ENCODE measurements around the gene L3HYPDH.
A peak's percentile ranks its signal among the peaks of the same experiment; 100 is the strongest.
"Not testable (repeated sequence)": the region's sequence is repeated elsewhere in the genome, so short reads cannot be mapped to it uniquely, and the experiment has no call there.

The L3HYPDH gene

DNA sequence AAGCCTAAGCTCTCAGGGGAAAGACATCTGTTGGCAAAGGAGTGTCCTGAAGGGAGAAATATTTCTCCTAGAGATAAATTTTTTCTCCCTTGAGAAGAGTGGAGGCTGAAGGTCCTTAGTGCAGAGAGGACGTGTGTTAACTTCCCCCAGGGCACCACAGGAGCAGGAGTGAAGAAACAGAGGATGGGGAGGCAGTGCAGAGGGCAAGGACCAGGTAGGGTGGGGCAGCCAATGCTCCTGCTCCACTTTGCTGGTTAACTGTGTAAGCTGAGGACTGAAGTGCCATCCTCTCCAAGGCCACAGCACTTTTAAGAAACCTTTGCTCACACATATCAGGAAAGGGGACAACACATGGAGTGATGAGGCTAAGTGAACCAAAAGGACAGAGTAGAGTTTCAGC lies 4.0 kb downstream of the L3HYPDH start:
- DNase-seq (ENCODE audit: extremely low read depth in 1 of 2, low read depth in 1 of 2) = no peak

DNA sequence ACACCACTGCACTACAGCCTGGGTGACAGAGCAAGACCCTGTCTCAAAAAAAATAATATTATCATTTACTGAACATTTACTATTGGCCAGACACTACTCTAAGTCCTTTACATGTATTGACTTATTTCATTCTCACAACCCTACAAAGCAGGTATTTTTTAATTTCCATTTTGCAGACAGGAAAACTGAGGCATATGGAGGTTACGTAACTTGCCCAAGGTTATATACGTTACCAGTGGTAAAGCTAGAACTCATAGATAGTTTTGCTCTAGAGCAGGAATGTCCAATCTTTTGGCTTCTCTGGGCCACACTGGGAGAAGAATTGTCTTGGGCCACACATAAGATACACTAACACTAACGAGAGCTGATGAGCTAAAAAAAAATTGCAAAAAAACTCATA lies 5.7 kb downstream of the L3HYPDH start:
- DNase-seq (ENCODE audit: extremely low read depth in 1 of 2, low read depth in 1 of 2) = no peak

DNA sequence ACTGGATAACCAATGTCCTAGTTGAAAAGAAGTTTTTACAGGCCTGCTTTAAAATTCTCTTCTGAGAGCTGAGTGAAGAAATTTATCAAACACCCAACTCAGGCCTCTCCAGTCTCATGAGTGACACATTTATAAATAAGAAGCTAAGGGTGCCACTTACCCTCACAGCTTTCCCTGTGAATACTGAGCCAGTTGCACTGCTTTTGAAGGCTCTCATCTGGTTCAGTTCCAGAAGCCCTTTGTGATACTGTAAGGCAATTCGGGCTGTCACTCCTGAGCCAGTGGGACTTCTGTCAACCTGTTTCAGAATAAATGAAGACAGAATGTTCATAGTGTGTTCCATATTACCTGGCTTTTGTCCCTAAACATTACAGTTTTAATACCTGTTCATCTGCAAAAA lies 8.5 kb downstream of the L3HYPDH start:
- DNase-seq (ENCODE audit: extremely low read depth in 1 of 2, low read depth in 1 of 2) = no peak

DNA sequence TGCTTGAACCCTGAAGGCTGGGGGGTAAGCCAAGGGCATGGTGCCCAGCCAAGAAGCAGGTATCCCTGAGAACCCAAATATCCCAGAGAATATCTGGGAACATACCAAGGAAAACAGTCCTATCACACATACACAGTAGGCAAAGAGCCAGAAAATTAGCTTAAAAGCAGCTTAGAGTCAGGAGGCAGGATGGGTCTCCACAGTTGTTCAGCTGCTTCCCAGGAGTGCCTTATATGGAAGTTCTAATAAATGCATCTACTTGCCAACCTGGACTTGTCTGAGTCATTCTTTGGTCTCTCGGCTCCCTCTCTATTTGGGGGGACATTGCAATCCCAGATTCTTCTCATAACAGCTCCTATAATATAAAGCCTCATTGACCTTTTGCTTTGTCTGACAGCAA lies 10.0 kb downstream of the L3HYPDH start:
- DNase-seq (ENCODE audit: extremely low read depth in 1 of 2, low read depth in 1 of 2) = no peak

DNA sequence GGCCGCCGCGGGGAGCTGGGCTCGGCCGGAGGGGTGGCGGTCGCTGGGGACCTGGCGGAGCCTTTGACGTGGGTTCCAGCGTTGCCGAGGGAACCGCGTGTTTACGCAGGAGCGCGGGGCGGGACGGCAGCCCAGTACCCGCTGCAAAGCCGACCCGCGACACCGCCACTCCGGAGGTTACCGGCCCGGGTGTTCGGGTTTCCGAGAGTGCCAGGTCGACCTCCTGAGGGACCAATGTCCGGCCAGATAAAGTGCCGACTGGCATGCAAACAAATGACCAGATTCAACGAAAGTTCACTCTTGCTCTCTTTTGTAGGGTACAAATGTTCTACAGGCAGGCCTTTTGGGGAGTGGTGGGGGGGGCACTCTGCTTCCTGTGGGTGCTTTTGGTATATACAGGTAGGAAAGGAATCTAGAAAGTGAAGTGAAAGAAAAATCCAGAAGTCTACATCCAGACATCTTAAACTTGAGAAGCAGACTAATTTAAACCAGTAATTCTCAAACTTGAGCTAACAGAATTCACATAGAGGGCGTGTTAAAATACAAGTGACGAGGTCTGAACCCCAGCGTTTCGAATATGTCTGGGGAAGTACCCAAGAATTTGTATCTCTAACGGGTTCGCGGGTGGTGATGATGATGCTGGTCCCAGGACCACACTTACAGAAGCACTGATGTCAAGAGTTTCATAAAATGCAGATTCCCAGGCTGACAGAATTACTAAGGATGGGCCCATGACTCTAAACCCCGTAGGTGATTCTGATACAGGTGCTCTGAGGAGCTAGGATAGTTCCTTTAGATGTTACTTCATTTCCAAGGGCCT lies 18.7 kb downstream of the L3HYPDH start, which contains the start of gene GPR135:
Gene GPR135, minus strand, starts transcription at position 65 of the 820 bp plus-strand sequence. CDS start 154 bp downstream, outside the sequence.
- no peak for DNase-seq (ENCODE audit: extremely low read depth in 1 of 2, low read depth in 1 of 2)

DNA sequence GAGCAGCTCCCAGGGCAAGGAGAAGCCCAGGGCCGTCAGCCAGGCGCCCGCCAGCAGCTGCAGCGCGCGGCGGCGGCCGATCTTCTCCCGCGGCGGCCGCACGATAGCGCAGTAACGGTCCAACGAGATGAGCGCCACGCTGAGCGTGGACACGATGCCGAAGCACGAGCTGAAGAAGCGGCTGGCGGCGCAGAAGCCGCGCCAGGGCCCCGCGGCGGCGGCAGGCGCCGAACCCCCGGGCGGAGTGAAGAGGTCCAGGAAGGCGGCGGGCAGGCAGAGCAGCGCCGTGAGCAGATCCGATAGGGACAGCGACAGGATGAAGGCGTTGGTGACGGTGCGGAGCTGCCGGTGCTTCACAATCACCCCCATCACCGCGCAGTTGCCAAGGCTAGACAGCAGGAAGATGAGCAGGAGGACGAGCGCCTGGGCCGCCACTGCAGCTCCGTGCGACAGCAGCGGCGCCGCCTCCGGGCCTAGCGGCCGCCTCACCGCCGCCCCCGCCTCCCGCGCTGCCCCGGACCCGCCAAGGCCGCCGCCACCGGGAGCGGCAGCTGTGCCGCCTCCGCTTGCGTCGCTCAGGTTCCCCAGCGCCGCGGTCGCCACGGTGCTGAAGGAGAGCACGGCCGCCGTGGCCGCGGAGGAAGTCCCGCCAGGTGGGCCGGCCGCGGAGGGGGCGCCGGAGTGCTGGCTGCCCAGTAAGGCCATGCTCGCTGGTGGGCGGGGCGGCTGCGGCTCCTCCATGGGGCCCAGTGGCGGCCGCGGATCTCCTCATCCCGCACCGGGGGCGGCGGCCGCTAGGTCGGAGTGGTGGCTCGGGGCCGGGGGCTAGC lies 19.5 kb downstream of the L3HYPDH start:
- DNase-seq (ENCODE audit: extremely low read depth in 1 of 2, low read depth in 1 of 2) = peak in 1 of 2 donors; percentile 35

DNA sequence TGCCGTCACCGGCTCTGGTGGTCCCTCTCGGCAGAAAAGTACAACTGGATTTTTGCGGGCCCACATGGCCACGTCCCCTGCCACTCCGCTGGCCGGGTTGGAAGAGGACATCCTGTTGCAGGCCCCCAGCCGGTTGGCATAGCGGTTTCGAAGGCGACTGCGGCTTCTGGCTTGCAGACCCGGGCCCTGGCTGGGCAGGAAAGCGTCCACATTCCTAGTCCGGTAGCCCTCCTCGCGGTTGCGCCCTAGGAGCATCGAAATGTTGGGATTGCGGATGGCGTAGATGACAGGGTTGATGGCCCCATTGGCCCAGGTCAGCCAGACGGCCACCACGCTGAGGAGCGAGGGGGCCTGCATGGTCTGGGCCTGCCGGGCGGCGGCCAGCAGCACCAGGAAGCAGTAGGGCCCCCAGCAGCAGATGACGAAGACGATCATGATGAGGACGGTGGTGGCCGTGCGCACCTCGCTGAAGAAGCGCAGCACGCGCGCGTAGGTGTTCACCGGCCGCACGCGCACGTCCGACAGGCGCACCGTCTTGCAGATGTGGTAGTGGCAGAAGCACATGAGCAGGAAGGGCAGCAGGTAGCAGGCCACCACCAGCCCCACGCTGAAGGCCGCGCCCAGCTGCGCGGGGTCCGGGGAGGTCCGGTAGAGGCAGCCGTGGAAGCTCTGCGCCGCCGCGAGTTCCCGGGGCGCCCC lies 20.3 kb downstream of the L3HYPDH start:
- no peak for DNase-seq (ENCODE audit: extremely low read depth in 1 of 2, low read depth in 1 of 2)

DNA sequence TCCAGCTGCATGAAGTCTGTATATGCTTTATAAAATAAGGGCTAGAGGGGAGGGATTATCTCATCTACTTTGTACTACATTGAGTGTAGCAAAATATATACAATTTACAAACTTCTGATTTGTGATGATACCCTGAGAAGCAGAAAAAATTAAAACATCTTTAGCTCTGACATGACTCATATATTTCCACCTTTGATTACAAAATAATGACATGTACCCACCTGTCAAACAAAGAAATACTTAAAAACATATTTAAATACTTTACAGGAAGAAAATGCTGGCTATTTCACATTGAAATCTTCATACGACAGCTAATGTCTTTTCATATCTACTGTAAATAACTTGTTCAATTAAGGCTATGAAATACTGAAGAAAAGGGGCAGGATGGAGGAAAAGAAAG lies 22.3 kb downstream of the L3HYPDH start:
- DNase-seq (ENCODE audit: extremely low read depth in 1 of 2, low read depth in 1 of 2) = no peak

DNA sequence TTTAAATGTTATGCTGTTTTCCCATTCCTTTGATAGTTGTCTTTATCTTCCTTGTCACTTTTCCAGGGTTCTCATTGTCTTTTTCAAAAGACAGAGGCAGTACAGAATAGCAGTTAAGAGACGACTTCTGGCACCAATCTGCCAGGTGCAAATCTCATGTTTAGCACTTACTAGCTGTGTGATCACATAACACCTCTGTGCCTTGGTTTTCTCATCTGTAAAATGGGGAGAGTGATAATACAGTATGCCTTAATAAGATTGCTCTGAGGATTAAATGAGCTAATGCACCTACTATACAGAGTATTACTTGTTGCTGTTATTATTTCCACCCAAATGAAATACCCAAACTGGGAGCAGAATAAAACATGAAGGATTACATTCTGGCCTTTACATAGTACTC lies 23.8 kb downstream of the L3HYPDH start:
- DNase-seq (ENCODE audit: extremely low read depth in 1 of 2, low read depth in 1 of 2) = no peak

DNA sequence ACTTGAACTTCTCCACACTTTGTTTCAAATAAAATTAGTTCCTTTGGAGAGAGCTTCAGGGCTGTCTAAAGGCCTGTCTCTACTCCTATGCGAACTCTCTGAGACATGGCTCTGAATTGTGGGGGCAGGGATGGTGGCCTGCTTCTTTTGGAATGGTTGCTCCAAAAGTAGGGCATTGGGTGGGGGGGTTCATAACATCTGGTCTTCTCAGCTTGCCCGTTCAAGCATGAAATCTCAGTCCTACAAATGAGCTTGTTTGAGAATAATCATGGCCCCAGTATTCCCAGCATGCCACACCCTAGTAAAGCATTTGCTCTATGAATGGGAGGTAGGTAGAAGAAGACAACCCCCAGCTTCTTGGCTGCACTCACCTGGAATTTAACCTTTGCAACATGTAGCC lies 25.7 kb downstream of the L3HYPDH start:
- DNase-seq (ENCODE audit: extremely low read depth in 1 of 2, low read depth in 1 of 2) = no peak

DNA sequence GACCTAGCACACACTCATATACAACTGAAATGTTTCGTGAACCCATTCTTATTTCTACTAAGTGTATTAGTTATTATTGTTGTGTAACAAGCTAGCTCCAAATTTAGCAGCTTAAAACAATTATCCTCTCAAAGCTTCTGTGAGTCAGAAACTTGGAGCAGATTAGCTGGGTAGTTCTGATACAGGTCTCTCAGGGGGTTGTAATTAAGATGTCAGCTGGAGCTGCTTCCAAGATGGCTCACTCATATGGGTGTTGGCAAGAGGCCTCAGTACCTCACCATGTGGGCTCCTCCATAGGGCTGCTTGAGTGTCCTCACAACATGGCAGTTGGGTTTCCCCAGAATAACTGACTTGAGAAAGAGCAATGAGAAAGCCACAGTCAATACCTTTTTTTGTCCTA lies 28.8 kb downstream of the L3HYPDH start:
- DNase-seq (ENCODE audit: extremely low read depth in 1 of 2, low read depth in 1 of 2) = no peak

DNA sequence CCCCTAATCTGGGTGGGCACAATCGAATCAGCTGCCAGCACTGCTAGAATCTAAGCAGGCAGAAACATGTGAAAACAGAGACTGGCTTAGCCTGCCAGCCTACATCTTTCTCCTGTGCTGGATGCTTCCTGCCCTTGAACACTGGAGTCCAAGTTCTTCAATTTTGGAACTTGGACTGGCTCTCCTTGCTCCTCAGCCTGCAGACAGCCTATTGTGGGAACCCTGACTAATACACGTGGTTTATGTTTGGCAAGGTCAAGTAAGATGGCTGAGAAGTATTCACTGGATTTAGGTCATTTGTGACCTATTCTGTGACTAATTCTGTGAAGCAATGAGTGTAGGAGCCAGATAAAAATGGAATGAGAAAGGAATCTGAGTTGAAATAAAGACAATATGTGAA lies 30.1 kb downstream of the L3HYPDH start:
- DNase-seq (ENCODE audit: extremely low read depth in 1 of 2, low read depth in 1 of 2) = no peak

DNA sequence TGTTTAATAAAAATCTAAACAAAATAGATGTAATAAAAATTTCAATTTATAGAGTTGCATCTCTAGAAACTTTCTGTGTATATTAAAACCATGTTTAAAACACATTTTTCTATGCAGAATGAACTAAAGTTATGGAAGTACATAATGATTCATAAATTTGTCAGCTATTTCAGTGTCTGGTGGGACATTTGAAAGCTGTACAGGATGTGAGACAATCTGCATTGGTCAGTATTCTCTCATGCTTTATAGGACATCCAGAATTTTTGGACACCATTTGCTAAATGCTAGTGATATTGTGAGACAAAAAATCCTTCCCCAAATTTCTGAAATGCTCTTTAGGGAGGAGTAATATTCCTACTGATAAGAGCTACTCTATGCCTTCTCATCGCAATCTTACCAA lies 32.4 kb downstream of the L3HYPDH start:
- DNase-seq (ENCODE audit: extremely low read depth in 1 of 2, low read depth in 1 of 2) = no peak

DNA sequence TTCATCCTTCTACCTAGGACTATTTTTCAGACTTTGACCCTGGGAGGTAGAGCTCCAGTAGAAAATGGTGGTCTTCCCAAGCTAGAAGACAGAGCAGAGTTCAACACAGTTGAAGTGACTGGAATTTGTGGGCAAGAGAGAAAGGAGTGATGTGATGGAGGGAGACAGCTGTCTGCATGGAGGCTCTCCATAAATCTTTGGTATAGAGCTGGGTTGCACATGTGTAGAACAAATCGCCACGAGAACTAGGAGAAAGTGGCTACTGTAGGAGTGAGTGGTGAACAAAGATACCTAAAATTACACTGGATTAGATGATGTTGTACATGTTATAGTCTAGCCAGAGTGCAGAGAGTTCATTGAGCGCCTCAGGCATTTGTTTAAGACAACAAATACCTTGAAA lies 33.5 kb downstream of the L3HYPDH start:
- DNase-seq (ENCODE audit: extremely low read depth in 1 of 2, low read depth in 1 of 2) = no peak

DNA sequence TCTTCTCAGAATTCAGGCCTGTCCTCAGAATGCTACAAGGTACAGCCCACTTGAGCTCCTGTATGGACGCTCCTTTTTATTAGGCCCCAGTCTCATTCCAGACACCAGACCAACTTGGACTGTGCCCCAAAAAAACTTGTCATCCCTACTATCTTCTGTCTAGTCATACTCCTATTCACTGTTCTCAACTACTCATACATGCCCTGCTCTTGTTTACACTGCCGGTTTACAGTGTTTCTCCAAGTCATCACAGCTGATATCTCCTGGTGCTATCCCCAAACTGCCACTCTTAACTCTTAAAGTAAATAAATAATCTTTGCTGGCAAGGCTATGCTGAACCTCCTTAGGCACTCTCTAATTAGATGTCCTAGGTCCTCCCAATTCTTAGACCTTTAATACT lies 35.5 kb downstream of the L3HYPDH start:
- DNase-seq (ENCODE audit: extremely low read depth in 1 of 2, low read depth in 1 of 2) = not testable (repeated sequence)

DNA sequence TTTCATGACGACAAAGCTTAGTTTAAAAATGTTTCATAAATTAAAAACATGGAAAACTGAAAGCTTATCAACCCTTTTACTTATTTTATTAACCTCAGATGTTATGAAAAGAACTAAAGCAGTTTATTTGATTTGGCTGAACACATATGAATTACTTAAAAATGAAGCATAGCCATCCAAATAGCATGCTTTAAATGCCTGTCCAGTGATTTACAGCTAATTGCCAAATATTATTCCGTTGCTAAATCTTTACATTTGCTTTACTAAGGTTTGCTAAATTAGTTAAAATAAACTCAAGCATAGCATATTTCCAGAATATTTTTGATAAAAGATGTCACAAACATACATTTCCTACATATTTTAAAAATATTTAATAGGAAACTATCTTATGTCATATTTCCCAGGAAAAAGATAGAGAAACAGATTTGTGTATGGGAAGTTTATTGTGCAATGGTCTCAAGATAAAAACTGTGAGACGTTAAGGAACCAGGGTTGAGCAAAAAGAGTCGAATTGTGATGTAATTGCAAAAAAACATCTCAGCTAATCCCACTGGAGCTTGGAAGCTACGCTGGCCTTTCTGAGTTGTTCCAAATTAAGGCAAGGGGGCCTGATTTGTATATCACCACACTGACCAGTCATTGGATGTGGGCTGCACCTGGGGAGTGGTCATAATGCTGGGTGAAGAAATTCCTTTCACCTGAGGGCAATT lies 44.8 kb downstream of the L3HYPDH start:
- no peak for DNase-seq (ENCODE audit: extremely low read depth in 1 of 2, low read depth in 1 of 2)

DNA sequence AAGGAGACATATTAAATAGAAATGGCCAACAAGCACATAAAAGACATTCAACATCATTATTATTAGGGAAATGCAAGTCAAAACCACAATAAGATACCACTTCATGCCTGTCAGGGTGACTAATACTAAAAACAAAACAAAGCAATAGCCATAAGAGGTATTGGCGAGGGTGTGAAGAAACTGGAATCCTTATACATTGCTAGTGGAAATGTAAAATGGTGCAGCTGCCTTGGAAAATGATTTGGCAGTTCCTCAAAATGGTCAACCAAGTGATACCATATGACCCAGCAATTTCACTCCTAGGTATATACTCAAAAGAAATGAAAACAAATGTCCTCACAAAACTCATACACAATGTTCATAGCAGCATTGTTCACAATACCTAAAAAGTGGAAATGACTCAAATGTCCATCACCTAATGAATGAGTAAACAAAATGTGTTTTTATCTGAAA lies 46.0 kb downstream of the L3HYPDH start:
- DNase-seq (ENCODE audit: extremely low read depth in 1 of 2, low read depth in 1 of 2) = no peak

DNA sequence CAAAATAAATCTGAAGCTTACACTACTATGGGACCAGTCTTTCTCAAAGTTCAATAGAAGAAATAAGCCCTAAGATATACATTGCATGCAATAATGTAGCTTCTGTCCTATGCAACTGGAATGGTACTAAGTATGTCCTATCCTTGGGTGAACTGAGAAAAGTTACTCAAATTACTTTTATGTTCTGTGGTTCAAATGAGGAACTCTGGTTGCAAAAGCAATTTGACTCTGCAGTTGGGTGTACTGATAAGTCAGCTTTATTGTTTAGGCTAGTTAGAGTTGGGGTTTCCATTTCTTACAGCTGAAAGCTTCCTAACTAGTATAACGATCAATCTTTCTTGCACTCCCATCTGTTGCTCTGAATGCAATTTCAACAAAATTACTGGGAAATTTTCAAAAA lies 48.2 kb downstream of the L3HYPDH start:
- no peak for DNase-seq (ENCODE audit: extremely low read depth in 1 of 2, low read depth in 1 of 2)

DNA sequence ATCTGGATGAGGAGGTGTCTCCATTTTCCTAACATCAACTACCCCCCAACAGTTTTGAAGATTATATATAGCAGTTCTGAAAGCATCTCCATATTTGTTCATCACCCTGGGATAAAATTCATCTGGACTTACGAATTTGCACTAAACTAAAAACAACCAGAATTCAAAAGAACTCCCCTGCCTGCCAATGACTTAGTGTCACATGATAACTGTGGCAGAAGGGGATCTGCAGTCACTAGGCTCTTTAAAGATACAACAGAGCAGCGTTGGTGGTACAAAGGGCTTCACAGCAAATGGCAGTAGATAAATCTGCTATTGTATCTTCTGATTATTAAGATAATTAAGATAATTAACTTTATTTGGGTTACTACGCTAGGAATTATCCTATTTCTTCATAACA lies 49.1 kb downstream of the L3HYPDH start:
- no peak for DNase-seq (ENCODE audit: extremely low read depth in 1 of 2, low read depth in 1 of 2)

DNA sequence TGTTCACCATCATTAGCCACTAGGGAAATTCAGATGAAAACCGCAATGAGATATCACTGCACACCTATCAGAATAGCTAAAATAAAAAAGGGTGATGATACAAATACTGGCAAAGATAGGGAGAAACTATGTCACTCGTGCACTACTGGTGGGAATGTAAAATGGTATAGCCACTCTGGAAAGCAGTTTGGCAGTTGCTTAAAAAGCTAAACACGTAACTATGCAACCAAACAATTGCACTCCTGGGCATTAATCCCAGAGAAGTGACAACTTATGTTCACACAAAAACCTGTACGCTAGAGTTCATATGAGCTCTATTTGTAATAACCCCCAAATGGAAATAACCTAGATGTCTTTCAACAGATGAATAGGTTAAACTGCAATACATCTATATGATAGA lies 54.4 kb downstream of the L3HYPDH start:
- DNase-seq (ENCODE audit: extremely low read depth in 1 of 2, low read depth in 1 of 2) = no peak

DNA sequence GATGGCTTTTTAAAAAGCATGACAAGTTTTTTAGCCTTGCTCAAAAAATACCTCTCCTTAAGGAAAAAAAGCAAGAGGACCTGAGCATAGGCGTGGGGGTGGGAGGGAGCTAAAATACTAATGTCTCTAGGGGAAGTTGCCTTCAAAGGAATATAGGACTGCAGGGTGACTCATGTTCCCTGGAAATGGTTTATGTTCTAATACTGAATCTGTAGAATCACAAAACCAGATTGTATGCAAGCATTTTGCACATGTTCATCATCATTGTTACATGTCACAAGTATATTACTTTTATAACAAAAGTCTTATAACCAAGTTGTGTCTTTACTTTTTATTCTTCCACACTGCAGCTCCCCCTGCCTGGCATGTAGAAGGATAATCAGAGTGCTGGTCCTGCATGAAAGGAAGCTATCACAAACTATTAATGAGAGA lies 55.6 kb downstream of the L3HYPDH start:
- no peak for DNase-seq (ENCODE audit: extremely low read depth in 1 of 2, low read depth in 1 of 2)
